Uterus (tissue), 2 donors: Measurements from ENCODE around the gene TJAP1.

ENCODE experiments used
- CTCF ChIP-seq, 4 experiments: fragments of 200-600 bp in 2 of 4; fragments of 450-650 bp in 2 of 4; sonication (generic) in 2 of 4; IDR thresholded peaks; one replicate each; pipeline ENCODE4 v1.5.1; 2016 to 2019; ENCODE audit warnings: antibody characterized with exemption in 4 of 4, mild to moderate bottlenecking in 2 of 4, moderate library complexity in 1 of 4
- POLR2A ChIP-seq, 2 donors: fragments of 450-650 bp; IDR thresholded peaks; one replicate each; pipeline ENCODE4 v1.6.1; 2016; ENCODE audit warnings: antibody characterized with exemption in 2 of 2, mild to moderate bottlenecking in 1 of 2, moderate library complexity in 1 of 2

- TF ChIP-seq CTCF (IDR thresholded peaks at IDR 0.05) (peak in 1 of 4 experiments; percentile 3), POLR2A (IDR thresholded peaks at IDR 0.05) (peak; percentile 60 to 64)
Measured at GRCh38 chr6:43477235-43478007, at the start of gene TJAP1.
